Testis (tissue), 3 donors: ENCODE results near the gene NKAP. TPM values are rescaled to one million over a fixed set of nuclear protein-coding genes. Genes with fewer than 3 reads are reported as not detected.
A peak's percentile ranks its signal among the peaks of the same experiment; 100 is the strongest.

Experiments used
- DNase-seq: peaks from one replicate; pipeline ENCODE4 v3.0.0-alpha.2; 2019
- H3K27ac ChIP-seq, 2 donors: fragments of 200-600 bp; sonication (generic); one replicate each; pipeline ENCODE4 v1.5.1; 2019
- H3K27me3 ChIP-seq: fragments of 200-600 bp; sonication (generic); one replicate; pipeline ENCODE4 v1.5.1; 2019
- H3K36me3 ChIP-seq: fragments of 200-600 bp; sonication (generic); one replicate; pipeline ENCODE4 v1.5.1; 2017; ENCODE audit warnings: low read depth; ENCODE audit errors: missing control alignments
- H3K4me1 ChIP-seq: fragments of 200-600 bp; sonication (generic); one replicate; pipeline ENCODE4 v1.5.1; 2019
- H3K4me3 ChIP-seq, 2 donors: fragments of 200-600 bp; sonication (generic); one replicate each; pipeline ENCODE4 v1.5.1; 2017 to 2019
- H3K9me3 ChIP-seq: fragments of 200-600 bp; sonication (generic); one replicate; pipeline ENCODE4 v1.5.1; 2017
- POLR2A ChIP-seq: fragments of 450-650 bp; IDR thresholded peaks from one replicate; pipeline ENCODE4 v1.6.1; 2017; ENCODE audit warnings: antibody characterized with exemption, mild to moderate bottlenecking, moderate library complexity
- WGBS, 2 donors: methylation state at CpG; one replicate each; pipeline ENCODE4 v1.1.5; 2018; 5-methylcytosine and 5-hydroxymethylcytosine counted together
- intact Hi-C: fragments of 100-400 bp; cut with DNase I; formaldehyde crosslinking; loops from one replicate; pipeline ENCODE4 v1.15.1; 2023; ENCODE audit warnings: low total_unique reads
- polyA plus RNA-seq: library from polyadenylated mRNA; stranded (reverse); fragments of 350-450 nt; fragmentation: Illumina TruSeq; extraction: RNeasy Lipid Tissue Mini Kit (QIAGEN cat#74804); gene quantifications from one replicate; pipeline ENCODE4 v1.2.3, GENCODE V29; 2014; ENCODE audit warnings: low read depth, low replicate concordance; ENCODE audit not compliant: insufficient read depth
- total RNA-seq, 2 donors: library from RNA; depleted of rRNA; stranded (reverse); fragments of >200 nt; gene quantifications; one replicate each; pipeline ENCODE4 v1.2.3, GENCODE V29; 2016
- TF ChIP-seq, protein P1 (sequence below), 3 experiments: fragments of 450-650 bp in 2 of 3; fragments of 200-600 bp in 1 of 3; sonication (generic) in 1 of 3; IDR thresholded peaks; one replicate each; pipeline ENCODE4 v1.5.1; 2016 to 2019; ENCODE audit warnings: antibody characterized with exemption in 3 of 3, mild to moderate bottlenecking in 2 of 3, moderate library complexity in 1 of 3

NKAP gene
- total and polyA plus RNA-seq, 3 donors from 2014 or later = 4.6 to 16.7 (median 16.3) TPM

GRCh38 chrX:119887721-119888425, 55.7 kb downstream of the NKAP start:
- no peaks in the 10 kb centered on the region for H3K4me1 ChIP-seq
- H3K9me3 ChIP-seq = no peaks in the 10 kb centered on the region
- no peak overlapping the region for H3K4me3 ChIP-seq
- H3K27ac ChIP-seq = no peak overlapping the region
- no peaks in the 10 kb centered on the region for H3K36me3 ChIP-seq
- H3K27me3 ChIP-seq = no peaks in the 10 kb centered on the region
- TF ChIP-seq, protein P1, sequence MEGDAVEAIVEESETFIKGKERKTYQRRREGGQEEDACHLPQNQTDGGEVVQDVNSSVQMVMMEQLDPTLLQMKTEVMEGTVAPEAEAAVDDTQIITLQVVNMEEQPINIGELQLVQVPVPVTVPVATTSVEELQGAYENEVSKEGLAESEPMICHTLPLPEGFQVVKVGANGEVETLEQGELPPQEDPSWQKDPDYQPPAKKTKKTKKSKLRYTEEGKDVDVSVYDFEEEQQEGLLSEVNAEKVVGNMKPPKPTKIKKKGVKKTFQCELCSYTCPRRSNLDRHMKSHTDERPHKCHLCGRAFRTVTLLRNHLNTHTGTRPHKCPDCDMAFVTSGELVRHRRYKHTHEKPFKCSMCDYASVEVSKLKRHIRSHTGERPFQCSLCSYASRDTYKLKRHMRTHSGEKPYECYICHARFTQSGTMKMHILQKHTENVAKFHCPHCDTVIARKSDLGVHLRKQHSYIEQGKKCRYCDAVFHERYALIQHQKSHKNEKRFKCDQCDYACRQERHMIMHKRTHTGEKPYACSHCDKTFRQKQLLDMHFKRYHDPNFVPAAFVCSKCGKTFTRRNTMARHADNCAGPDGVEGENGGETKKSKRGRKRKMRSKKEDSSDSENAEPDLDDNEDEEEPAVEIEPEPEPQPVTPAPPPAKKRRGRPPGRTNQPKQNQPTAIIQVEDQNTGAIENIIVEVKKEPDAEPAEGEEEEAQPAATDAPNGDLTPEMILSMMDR (IDR thresholded peaks at IDR 0.05) = no peak
- no peak for TF ChIP-seq POLR2A
- peak; percentile 62 for DNase-seq
- intact Hi-C loops = no loop called here
- WGBS, 2 donors = 0 to 2% methylated on average over 2 to 10 of the region's 40 CpGs

DNA sequence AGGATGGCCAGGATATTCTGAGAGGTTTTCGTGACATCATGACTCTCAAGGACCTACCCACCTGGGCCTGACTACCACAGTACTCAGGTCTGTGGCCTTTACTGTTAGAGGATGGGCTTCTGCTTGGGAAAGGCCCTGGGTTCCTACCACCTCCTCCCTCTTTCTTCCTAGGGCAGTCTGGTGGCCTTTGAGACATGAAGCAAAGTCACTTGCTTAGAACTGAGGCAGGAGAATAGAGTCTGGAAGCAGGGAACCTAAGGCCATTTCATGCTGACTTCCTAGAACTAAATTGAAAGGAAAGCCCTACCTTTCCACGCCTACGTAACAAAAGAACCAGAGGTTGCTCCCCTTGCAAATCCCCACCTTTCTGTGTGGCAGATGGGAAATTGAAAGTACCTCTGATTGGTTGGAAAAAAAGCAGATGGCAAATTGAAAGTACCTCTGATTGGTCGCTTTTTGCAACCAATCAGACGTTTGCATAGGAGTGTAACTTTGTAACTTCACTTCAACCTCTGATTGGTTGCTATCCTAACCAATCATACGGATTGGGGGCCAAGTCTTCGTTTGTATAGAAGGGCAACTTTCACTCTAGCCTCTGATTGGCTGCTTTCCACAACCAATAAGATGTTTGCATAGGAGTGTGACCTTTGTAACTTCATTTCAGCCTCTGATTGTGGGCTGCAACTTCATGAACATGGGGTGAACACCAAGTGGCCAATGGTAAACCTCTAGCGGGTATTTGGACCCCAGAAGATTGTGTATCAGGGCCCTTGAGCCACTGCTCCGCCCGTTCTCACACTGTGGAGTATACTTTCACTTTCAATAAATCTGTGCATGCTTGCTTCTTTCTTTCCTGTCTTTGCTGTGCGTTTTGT, 57.8 kb downstream of the NKAP start:
- TF ChIP-seq, protein P1 (IDR thresholded peaks at IDR 0.05) = no peak
- TF ChIP-seq POLR2A = no peak
- intact Hi-C loops = no loop called here
- H3K9me3 ChIP-seq = no peaks in the 10 kb centered on the region
- no peaks in the 10 kb centered on the region for H3K36me3 ChIP-seq
- H3K27ac ChIP-seq = no peak overlapping the region
- no peak overlapping the region for H3K4me3 ChIP-seq
- 50 to 65% methylated on average over 9 to 11 of the region's 11 CpGs for WGBS, 2 donors
- no peaks in the 10 kb centered on the region for H3K4me1 ChIP-seq
- no peaks in the 10 kb centered on the region for H3K27me3 ChIP-seq
- DNase-seq = peak; percentile 18

DNA sequence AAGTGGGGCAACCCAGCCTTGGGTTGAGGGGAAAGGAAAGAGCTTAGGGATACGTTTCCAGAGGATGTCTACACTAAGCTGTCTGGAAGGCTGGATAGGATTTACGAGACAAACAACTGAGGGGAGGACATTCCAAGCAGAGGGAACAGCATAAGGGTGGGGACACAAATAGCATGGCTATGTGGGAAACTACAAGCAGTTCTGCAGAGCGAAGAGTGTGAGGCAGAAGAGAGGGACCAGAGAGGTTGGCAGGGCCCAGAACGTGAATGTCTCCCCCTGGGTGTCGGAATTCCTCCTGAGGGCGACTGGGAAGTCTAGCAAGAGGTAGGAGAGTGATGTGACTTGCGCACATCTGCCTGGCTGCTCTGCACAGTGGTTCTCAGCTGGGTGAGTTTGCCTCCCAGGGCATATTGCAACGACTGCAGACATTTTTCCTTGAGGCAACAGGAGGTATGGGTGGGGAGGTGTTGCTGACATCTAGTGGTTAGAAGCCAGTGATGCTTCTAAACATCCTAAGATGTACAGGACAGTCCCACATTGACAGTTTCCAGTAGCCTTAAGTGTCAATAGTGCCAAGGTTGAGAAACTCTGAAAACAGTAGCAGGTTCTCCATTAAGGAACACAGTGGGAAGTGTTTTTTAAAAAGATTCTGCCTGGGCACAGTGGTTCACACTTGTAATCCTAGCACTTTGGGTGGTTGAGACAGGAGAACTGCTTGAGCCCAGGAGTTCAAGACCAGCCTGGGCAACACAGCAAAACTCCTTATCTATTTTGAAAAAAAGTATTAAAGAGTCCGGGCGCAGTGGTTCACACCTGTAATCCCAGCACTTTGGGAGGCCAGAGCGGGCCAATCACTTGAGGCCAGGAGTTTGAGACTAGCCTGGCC, 62.8 kb downstream of the NKAP start:
- DNase-seq = peak; percentile 20
- Histone ChIP-seq H3K36me3 (no peaks in the 10 kb centered on the region), H3K27me3 (no peaks in the 10 kb centered on the region), H3K9me3 (no peaks in the 10 kb centered on the region), H3K4me1 (no peaks in the 10 kb centered on the region), H3K4me3 (no peak overlapping the region), H3K27ac (no peak overlapping the region)
- TF ChIP-seq POLR2A = no peak
- TF ChIP-seq, protein P1 (IDR thresholded peaks at IDR 0.05) = peak in 2 of 3 experiments; percentile 29 to 38
- WGBS, 2 donors = 51 to 73% methylated on average over 8 to 9 of the region's 11 CpGs
- intact Hi-C loops = no loop called here

DNA sequence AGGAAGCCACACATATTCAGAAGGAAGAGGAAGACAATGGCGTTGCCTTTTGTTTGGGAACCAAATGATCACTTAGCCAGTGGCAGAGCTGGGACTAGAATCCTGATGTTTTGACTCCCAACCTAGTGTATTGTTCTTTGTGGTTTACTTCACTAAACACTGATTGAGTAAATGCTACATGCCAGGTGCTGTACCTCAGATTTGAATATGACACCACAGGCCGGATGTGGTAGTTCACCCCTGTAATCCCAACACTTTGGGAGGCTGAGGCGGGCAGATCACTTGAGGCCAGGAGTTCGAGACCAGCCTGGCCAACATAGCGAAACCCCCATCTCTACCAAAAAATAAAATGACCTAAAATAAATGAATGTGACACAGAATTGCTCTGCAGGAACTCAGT, 63.5 kb downstream of the NKAP start:
- Histone ChIP-seq H3K27ac (no peak overlapping the region), H3K4me1 (no peaks in the 10 kb centered on the region), H3K36me3 (no peaks in the 10 kb centered on the region), H3K4me3 (no peak overlapping the region), H3K9me3 (no peaks in the 10 kb centered on the region), H3K27me3 (no peaks in the 10 kb centered on the region)
- intact Hi-C loops = no loop called here
- no peak for DNase-seq
- TF ChIP-seq POLR2A = no peak
- TF ChIP-seq, protein P1 (IDR thresholded peaks at IDR 0.05) = no peak
- WGBS, 2 donors = 83 to 89% methylated on average over 5 of the region's 5 CpGs
